Ovary (tissue), 9 donors: ENCODE results near the gene CDC20. TPM values are rescaled to one million over a fixed set of nuclear protein-coding genes. Genes with fewer than 3 reads are reported as not detected.

Experiments used
- DNase-seq, 5 donors: peaks; one replicate each; pipeline ENCODE4 v3.0.0-alpha.2; 2019 to 2020
- H3K27ac ChIP-seq, 2 donors: fragments of 200-600 bp; one replicate each; pipeline versions ENCODE4 v1.5.1 to v1.8.0; 2019 to 2022
- H3K27me3 ChIP-seq: fragments of 200-600 bp; one replicate; pipeline ENCODE4 v1.8.0; 2022
- H3K36me3 ChIP-seq: fragments of 200-600 bp; sonication (generic); one replicate; pipeline ENCODE4 v1.5.1; 2019
- H3K4me1 ChIP-seq: one replicate; pipeline ENCODE4 v1.8.1; 2013; ENCODE audit warnings: mild to moderate bottlenecking, moderate library complexity; ENCODE audit not compliant: insufficient read depth
- H3K4me3 ChIP-seq: fragments of 200-600 bp; sonication (generic); one replicate; pipeline ENCODE4 v1.5.1; 2017
- H3K9me3 ChIP-seq, 2 donors: fragments of 200-600 bp in 1 of 2; sonication (generic) in 1 of 2; one replicate each; pipeline versions ENCODE4 v1.5.1 to v1.8.1; 2013 to 2019; ENCODE audit warnings: mild to moderate bottlenecking in 1 of 2, moderate library complexity in 1 of 2
- EP300 ChIP-seq: sonication (generic); formaldehyde crosslinking; IDR thresholded peaks from one replicate; pipeline ENCODE4 v1.6.1; 2017; ENCODE audit warnings: antibody characterized with exemption
- POLR2A ChIP-seq: fragments of 450-650 bp; IDR thresholded peaks from one replicate; pipeline ENCODE4 v1.6.1; 2017; ENCODE audit warnings: antibody characterized with exemption, mild to moderate bottlenecking, moderate library complexity
- WGBS, 3 donors: extraction: QIAGEN DNeasy Blood & Tissue Kit in 1 of 3; methylation state at CpG; one replicate each; pipeline versions ENCODE4 v1.1.5 to v1.1.7; 2013 to 2017; 5-methylcytosine and 5-hydroxymethylcytosine counted together
- intact Hi-C, 4 donors: fragments of 100-400 bp; cut with DNase I; formaldehyde crosslinking; loops; one replicate each; pipeline versions ENCODE4 v1.11.0 to v1.15.1; 2022 to 2023
- polyA plus RNA-seq, 2 donors: library from polyadenylated mRNA; stranded (reverse); fragments of 200-250 nt in 1 of 2; fragments of 350-450 nt in 1 of 2; fragmentation: Illumina TruSeq in 1 of 2; extraction: RNeasy Lipid Tissue Mini Kit (QIAGEN cat#74804) in 1 of 2; gene quantifications; one replicate each; pipeline ENCODE4 v1.2.3, GENCODE V29; 2013 to 2014
- total RNA-seq, 7 donors: library from RNA; depleted of rRNA in 2 of 7; stranded (reverse); fragments of >200 nt in 2 of 7; fragmentation: NEBNext Ultra II Directional in 3 of 7; extraction: Animal tissue kit (Norgen Biotek cat#: 25700) in 3 of 7; gene quantifications; one replicate each; pipeline versions ENCODE4 v1.1.0 to v1.2.4, GENCODE V29; 2016 to 2023
- TF ChIP-seq, protein P1 (sequence below), 3 donors: fragments of 450-650 bp in 2 of 3; fragments of 200-600 bp in 1 of 3; IDR thresholded peaks; one replicate each; pipeline versions ENCODE4 v1.5.1 to v1.8.0; 2016 to 2022; ENCODE audit warnings: antibody characterized with exemption in 3 of 3, mild to moderate bottlenecking in 1 of 3
- donor health status: DM: no; HTN: no; CAD: no; lungs with moderate emphysema.
- donor health status: DM: no; HTN: no; CAD: no.
- donor health status: Bipolar disorder and iron deficiency.
- donor health status: DM: yes; HTN: yes; CAD: no.
- donor health status: DM: no; HTN: no; CAD: no.
- donor health status: DM: yes; HTN: yes; CAD: no.

CDC20 gene
- total and polyA plus RNA-seq, 9 donors = 0.50 to 2.9 (median 1.4) TPM; not detected in 1

DNA sequence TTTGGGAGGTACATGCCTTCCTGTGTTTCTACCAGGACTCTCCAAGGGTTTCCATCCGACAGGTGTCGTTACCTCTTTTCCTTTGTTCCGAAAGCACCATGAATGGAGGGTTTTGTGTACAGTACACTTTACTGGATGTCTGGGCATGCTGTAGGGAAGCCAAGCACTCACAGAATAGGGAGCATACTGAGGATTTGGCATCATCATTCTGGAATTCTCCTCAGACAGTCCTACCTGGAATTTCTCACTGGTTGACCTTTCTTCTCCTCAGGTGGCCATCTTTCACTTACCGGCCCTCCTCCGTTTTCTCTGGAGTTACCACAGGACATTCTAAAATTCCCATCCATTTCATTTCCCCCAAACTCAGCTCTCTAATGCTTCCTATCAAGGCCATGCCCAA, 27.1 kb upstream of the CDC20 start:
- TF ChIP-seq POLR2A (no peak), EP300 (no peak)
- TF ChIP-seq, protein P1, sequence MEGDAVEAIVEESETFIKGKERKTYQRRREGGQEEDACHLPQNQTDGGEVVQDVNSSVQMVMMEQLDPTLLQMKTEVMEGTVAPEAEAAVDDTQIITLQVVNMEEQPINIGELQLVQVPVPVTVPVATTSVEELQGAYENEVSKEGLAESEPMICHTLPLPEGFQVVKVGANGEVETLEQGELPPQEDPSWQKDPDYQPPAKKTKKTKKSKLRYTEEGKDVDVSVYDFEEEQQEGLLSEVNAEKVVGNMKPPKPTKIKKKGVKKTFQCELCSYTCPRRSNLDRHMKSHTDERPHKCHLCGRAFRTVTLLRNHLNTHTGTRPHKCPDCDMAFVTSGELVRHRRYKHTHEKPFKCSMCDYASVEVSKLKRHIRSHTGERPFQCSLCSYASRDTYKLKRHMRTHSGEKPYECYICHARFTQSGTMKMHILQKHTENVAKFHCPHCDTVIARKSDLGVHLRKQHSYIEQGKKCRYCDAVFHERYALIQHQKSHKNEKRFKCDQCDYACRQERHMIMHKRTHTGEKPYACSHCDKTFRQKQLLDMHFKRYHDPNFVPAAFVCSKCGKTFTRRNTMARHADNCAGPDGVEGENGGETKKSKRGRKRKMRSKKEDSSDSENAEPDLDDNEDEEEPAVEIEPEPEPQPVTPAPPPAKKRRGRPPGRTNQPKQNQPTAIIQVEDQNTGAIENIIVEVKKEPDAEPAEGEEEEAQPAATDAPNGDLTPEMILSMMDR (IDR thresholded peaks at IDR 0.05) = no peak
- Histone ChIP-seq H3K4me1 (no peaks in the 10 kb centered on the region), H3K27ac (no peak overlapping the region), H3K36me3 (no peaks in the 10 kb centered on the region), H3K4me3 (no peak overlapping the region), H3K9me3 (no peaks in the 10 kb centered on the region), H3K27me3 (no peaks in the 10 kb centered on the region)
- WGBS, 3 donors = 90 to 98% (median 94%) methylated on average over 5 of the region's 5 CpGs
- intact Hi-C loops = no loop called here
- DNase-seq = no peak

DNA sequence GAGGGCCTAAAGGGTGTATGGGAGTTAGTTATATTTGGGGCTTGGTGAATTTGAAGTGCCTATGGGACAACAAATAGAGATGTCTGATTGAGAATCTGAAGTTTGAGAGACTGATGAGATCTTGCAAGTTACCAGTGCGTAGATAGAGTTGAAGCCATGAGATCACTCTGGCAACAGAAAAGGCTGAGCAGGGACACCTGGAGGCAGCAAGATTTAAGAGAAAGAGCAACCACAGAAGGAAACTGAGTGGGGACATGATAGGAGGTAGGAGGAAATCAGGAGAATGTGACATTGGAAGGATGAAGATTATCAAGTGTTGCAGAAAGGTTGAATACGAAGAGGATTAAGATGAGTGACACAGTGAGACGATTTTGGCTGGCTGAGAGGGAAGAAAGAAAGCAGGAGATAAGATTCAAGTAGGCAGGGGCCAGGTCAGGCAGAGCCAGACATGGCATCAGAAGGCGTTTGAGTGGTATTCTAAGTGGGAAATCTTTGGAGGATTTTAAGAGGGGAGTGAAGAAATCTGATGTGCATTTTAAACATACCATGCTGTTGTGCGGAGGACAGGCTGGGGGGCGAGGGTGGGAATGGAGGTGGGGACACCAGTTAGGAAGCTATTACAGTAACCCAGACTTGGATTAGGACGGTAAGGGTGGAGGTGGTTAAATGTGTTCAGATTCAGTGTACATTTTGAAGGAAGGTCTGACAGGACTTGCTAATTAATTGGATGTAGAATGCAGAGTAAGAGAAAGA, 24.2 kb upstream of the CDC20 start:
- TF ChIP-seq, protein P1 (IDR thresholded peaks at IDR 0.05) = no peak
- TF ChIP-seq EP300 (no peak), POLR2A (no peak)
- no peaks in the 10 kb centered on the region for H3K9me3 ChIP-seq
- H3K4me1 ChIP-seq = no peaks in the 10 kb centered on the region
- H3K4me3 ChIP-seq = no peak overlapping the region
- intact Hi-C loops = no loop called here
- H3K36me3 ChIP-seq = no peaks in the 10 kb centered on the region
- H3K27me3 ChIP-seq = no peaks in the 10 kb centered on the region
- DNase-seq = no peak
- H3K27ac ChIP-seq = no peak overlapping the region
- WGBS, 3 donors = 71 to 76% (median 75%) methylated on average over 7 of the region's 7 CpGs

DNA sequence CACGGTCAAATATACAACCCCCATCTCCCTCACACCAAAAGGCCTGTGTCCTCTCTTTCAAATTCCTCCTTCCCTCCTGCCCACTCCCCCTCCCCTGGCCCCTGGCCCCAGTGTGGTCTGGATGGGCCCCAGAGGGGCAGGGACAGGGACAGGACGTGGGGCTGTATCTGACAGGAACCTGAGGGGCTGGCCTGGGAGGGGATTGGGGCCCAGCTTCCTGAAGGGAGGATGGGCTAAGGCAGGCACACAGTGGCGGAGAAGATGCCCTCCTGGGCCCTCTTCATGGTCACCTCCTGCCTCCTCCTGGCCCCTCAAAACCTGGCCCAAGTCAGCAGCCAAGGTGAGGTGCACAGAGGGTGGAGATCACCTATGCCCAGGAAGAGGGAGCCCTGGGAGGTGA, 21.2 kb upstream of the CDC20 start, which contains the start of gene MPL:
Gene MPL (plus strand): TSS at position 231 of the 400 bp plus-strand sequence. CDS start 31 bp downstream, at position 262.
- H3K27me3 ChIP-seq = no peaks in the 10 kb centered on the region
- no peaks in the 10 kb centered on the region for H3K36me3 ChIP-seq
- intact Hi-C loops = no loop called here
- no peaks in the 10 kb centered on the region for H3K9me3 ChIP-seq
- WGBS, 3 donors = 68 to 90% (median 75%) methylated on average over 3 of the region's 3 CpGs
- H3K4me3 ChIP-seq = no peak within 1 kb of the TSS
- H3K4me1 ChIP-seq = no peaks in the 10 kb centered on the region
- no peak within 1 kb of the TSS for H3K27ac ChIP-seq
- no peak for DNase-seq
- TF ChIP-seq, protein P1 (IDR thresholded peaks at IDR 0.05) = no peak
- no peak for TF ChIP-seq POLR2A
- TF ChIP-seq EP300 = no peak

DNA sequence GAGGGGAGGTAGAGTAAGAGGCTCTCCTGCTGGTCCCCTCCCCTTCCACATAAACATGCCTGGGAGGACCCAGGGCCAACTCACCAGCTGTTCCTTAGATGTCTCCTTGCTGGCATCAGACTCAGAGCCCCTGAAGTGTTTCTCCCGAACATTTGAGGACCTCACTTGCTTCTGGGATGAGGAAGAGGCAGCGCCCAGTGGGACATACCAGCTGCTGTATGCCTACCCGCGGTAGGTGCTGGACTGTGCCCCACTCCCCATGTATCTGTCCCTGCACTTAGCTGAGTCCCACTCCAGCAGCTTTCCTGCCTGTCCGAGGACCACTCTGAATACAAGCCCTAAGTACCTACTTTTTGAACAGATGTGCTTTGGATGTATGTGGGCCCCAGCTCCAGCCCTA, 20.8 kb upstream of the CDC20 start:
- H3K27me3 ChIP-seq = no peaks in the 10 kb centered on the region
- no peaks in the 10 kb centered on the region for H3K4me1 ChIP-seq
- WGBS, 3 donors = 72 to 79% (median 77%) methylated on average over 5 of the region's 5 CpGs
- intact Hi-C loops = no loop called here
- no peak for DNase-seq
- H3K36me3 ChIP-seq = no peaks in the 10 kb centered on the region
- H3K4me3 ChIP-seq = no peak overlapping the region
- TF ChIP-seq EP300 (no peak), POLR2A (no peak)
- TF ChIP-seq, protein P1 (IDR thresholded peaks at IDR 0.05) = no peak
- H3K9me3 ChIP-seq = no peaks in the 10 kb centered on the region
- no peak overlapping the region for H3K27ac ChIP-seq
